ENCODE results near the gene MEX3D.
A peak's percentile ranks its signal among the peaks of the same experiment; 100 is the strongest.

The MEX3D gene

GRCh38 chr19:1570836-1571235, 2.7 kb upstream of the MEX3D start:
- H3K27ac ChIP-seq, result no peak overlapping the region
- H3K79me2 ChIP-seq, result no peaks in the 10 kb centered on the region
- H3K4me1 ChIP-seq, result no peaks in the 10 kb centered on the region
- H3K9ac ChIP-seq, result no peak overlapping the region
- H3K4me2 ChIP-seq (ENCODE audit: low read length), result no peak overlapping the region
- H3K4me3 ChIP-seq (ENCODE audit: low read depth, low read length), result no peak overlapping the region
- H3K27me3 ChIP-seq (ENCODE audit: control insufficient read depth, insufficient read depth, low read length), result no peaks in the 10 kb centered on the region
- H3K9me3 ChIP-seq (ENCODE audit: control insufficient read depth, low read length), result no peaks in the 10 kb centered on the region
- TF ChIP-seq CTCF (IDR thresholded peaks at IDR 0.05), result no peak
- no peaks in the 10 kb centered on the region for H3K36me3 ChIP-seq (ENCODE audit: control insufficient read depth, insufficient read depth, low read length)
- no peak overlapping the region for H2AFZ ChIP-seq

- H3K9me3 ChIP-seq (ENCODE audit: control insufficient read depth, low read length), result no peaks in the 10 kb centered on the region
- no peaks in the 10 kb centered on the region for H3K27me3 ChIP-seq (ENCODE audit: control insufficient read depth, insufficient read depth, low read length)
- no peak overlapping the region for H3K4me2 ChIP-seq (ENCODE audit: low read length)
- no peak overlapping the region for H3K27ac ChIP-seq
- H2AFZ ChIP-seq, result no peak overlapping the region
- H3K4me3 ChIP-seq (ENCODE audit: low read depth, low read length), result no peak overlapping the region
- no peaks in the 10 kb centered on the region for H3K4me1 ChIP-seq
- no peaks in the 10 kb centered on the region for H3K79me2 ChIP-seq
- H3K36me3 ChIP-seq (ENCODE audit: control insufficient read depth, insufficient read depth, low read length), result no peaks in the 10 kb centered on the region
- H3K9ac ChIP-seq, result no peak overlapping the region
- no peak for TF ChIP-seq CTCF (IDR thresholded peaks at IDR 0.05)
Observed at GRCh38 chr19:1569997-1570396, 1.9 kb upstream of the MEX3D start.

- Histone ChIP-seq H3K27me3 (ENCODE audit: control insufficient read depth, insufficient read depth, low read length) (no peaks in the 10 kb centered on the region), H3K79me2 (no peaks in the 10 kb centered on the region), H3K9me3 (ENCODE audit: control insufficient read depth, low read length) (no peaks in the 10 kb centered on the region), H3K4me1 (no peaks in the 10 kb centered on the region), H3K36me3 (ENCODE audit: control insufficient read depth, insufficient read depth, low read length) (no peaks in the 10 kb centered on the region), H3K4me3 (ENCODE audit: low read depth, low read length) (no peak overlapping the region), H3K9ac (no peak overlapping the region), H3K4me2 (ENCODE audit: low read length) (no peak overlapping the region), H3K27ac (no peak overlapping the region), H2AFZ (no peak overlapping the region)
- no peak for TF ChIP-seq CTCF (IDR thresholded peaks at IDR 0.05)
Observed at GRCh38 chr19:1567848-1568227, 287 bp downstream of the MEX3D start.

GRCh38 chr19:1567116-1567847, 843 bp downstream of the MEX3D start:
- Histone ChIP-seq H3K9ac (no peak overlapping the region), H3K4me3 (ENCODE audit: low read depth, low read length) (peak overlapping the region; percentile 62)

More at GRCh38 chr19:1567116-1567847, 843 bp downstream of the MEX3D start:
- Histone ChIP-seq H2AFZ (peak overlapping the region; percentile 85), H3K4me1 (no peaks in the 10 kb centered on the region), H3K27me3 (ENCODE audit: control insufficient read depth, insufficient read depth, low read length) (no peaks in the 10 kb centered on the region), H3K4me2 (ENCODE audit: low read length) (peak overlapping the region; percentile 92), H3K36me3 (ENCODE audit: control insufficient read depth, insufficient read depth, low read length) (no peaks in the 10 kb centered on the region), H3K79me2 (no peaks in the 10 kb centered on the region), H3K9me3 (ENCODE audit: control insufficient read depth, low read length) (no peaks in the 10 kb centered on the region), H3K27ac (no peak overlapping the region)
- no peak for TF ChIP-seq CTCF (IDR thresholded peaks at IDR 0.05)
